K562 (cell line): ENCODE results near the gene UTP20. TPM values are rescaled to one million over a fixed set of nuclear protein-coding genes. Genes with fewer than 3 reads are reported as not detected.

ENCODE experiments used
- ATF3 ChIP-seq, 2 experiments: fragments of 450-650 bp in 1 of 2; sonication (generic) in 1 of 2; formaldehyde crosslinking in 1 of 2; IDR thresholded peaks in 1 of 2; conservative IDR thresholded peaks in 1 of 2; 2 replicates each; pipeline versions ENCODE4 v1.6.1 to v1.8.1; 2016 to 2023; ENCODE audit warnings: mild to moderate bottlenecking in 2 of 2, moderate library complexity in 2 of 2, inconsistent platforms in 1 of 2, missing genetic modification reagents in 1 of 2
- CCNT2 ChIP-seq: IDR thresholded peaks from 2 replicates; pipeline ENCODE4 v1.6.1; 2011; ENCODE audit warnings: borderline replicate concordance, low read depth, mild to moderate bottlenecking, moderate library complexity, mixed read lengths, low read length; ENCODE audit not compliant: insufficient read length; ENCODE audit errors: extremely low read depth
- E2F8 ChIP-seq: fragments of 450-650 bp; IDR thresholded peaks from 2 replicates; pipeline ENCODE4 v1.7.1; 2018; ENCODE audit warnings: mild to moderate bottlenecking, low read depth; ENCODE audit not compliant: partially characterized antibody
- HCFC1 ChIP-seq: IDR thresholded peaks from 2 replicates; pipeline ENCODE4 v1.6.1; 2012; ENCODE audit warnings: low read depth, low read length, improper control_type of control experiment
- HDAC2 ChIP-seq: fragments of 450-650 bp; IDR thresholded peaks from 2 replicates; pipeline ENCODE4 v1.6.1; 2016; ENCODE audit warnings: mild to moderate bottlenecking
- MAFF ChIP-seq: IDR thresholded peaks from 2 replicates; pipeline ENCODE4 v1.6.1; 2012; ENCODE audit warnings: low read length, improper control_type of control experiment
- MBD2 ChIP-seq: sonication (generic); IDR thresholded peaks from 2 replicates; pipeline ENCODE4 v1.6.1; 2016; ENCODE audit warnings: low read depth, borderline replicate concordance
- MTF1 ChIP-seq: fragments of 250-450 bp; sonication (Bioruptor Pico); IDR thresholded peaks from 2 replicates; pipeline ENCODE4 v1.9.0; 2021; ENCODE audit warnings: moderate library complexity, mild to moderate bottlenecking, inconsistent platforms, borderline replicate concordance
- NFRKB ChIP-seq: fragments of 450-650 bp; IDR thresholded peaks from 2 replicates; pipeline ENCODE4 v1.6.1; 2016; ENCODE audit warnings: low read depth
- NR1H2 ChIP-seq: sonication (generic); formaldehyde crosslinking; IDR thresholded peaks from 2 replicates; pipeline ENCODE4 v1.4.0; 2020; ENCODE audit warnings: mild to moderate bottlenecking, missing genetic modification reagents
- NR2C1 ChIP-seq, 2 experiments: fragments of 450-650 bp; IDR thresholded peaks; 2 replicates each; pipeline ENCODE4 v1.6.1; 2017; ENCODE audit warnings: mild to moderate bottlenecking in 2 of 2, antibody characterized with exemption in 1 of 2, inconsistent platforms in 1 of 2, missing compliant biosample characterization in 1 of 2, missing genetic modification characterization in 1 of 2
- PHF20 ChIP-seq: fragments of 450-650 bp; IDR thresholded peaks from 2 replicates; pipeline ENCODE4 v1.6.1; 2018; ENCODE audit not compliant: partially characterized antibody
- PRPF4 ChIP-seq: fragments of 200-400 bp; formaldehyde crosslinking; IDR thresholded peaks from one replicate; pipeline ENCODE4 v1.6.1; 2017; ENCODE audit warnings: low read length, low read depth, mild to moderate bottlenecking; ENCODE audit not compliant: insufficient read depth, poor library complexity, severe bottlenecking
- SETDB1 ChIP-seq: IDR thresholded peaks from one replicate; pipeline ENCODE4 v1.6.1; 2012; ENCODE audit warnings: low read length, control low read depth, inconsistent platforms
- SMARCA4 ChIP-seq: fragments of 450-650 bp; IDR thresholded peaks from 2 replicates; pipeline ENCODE4 v1.6.1; 2016
- ZBTB1 ChIP-seq: sonication (generic); formaldehyde crosslinking; IDR thresholded peaks from 2 replicates; pipeline ENCODE4 v1.8.1; 2023; ENCODE audit warnings: missing genetic modification reagents, low read depth, mild to moderate bottlenecking, borderline replicate concordance
- ZNF175 ChIP-seq: fragments of 200-800 bp; sonication (Bioruptor generic); IDR thresholded peaks from 2 replicates; pipeline ENCODE4 v1.6.1; 2016; ENCODE audit warnings: low read depth, mild to moderate bottlenecking, missing genetic modification characterization, missing compliant biosample characterization
- ZNF764 ChIP-seq: fragments of 250-450 bp; sonication (Bioruptor Pico); IDR thresholded peaks from 2 replicates; pipeline ENCODE4 v1.4.0; 2020; ENCODE audit warnings: low read depth, mild to moderate bottlenecking, moderate library complexity
- ZNF77 ChIP-seq: fragments of 250-450 bp; sonication (Bioruptor Pico); IDR thresholded peaks from 2 replicates; pipeline ENCODE4 v1.5.0; 2020
- ZZZ3 ChIP-seq: fragments of 450-650 bp; IDR thresholded peaks from 2 replicates; pipeline ENCODE4 v1.6.1; 2016; ENCODE audit warnings: antibody characterized with exemption, mild to moderate bottlenecking, moderate library complexity
- polyA plus RNA-seq, 8 experiments: library from polyadenylated mRNA; depleted of rRNA in 4 of 8; stranded (reverse) in 5 of 8; unstranded in 3 of 8; fragments of >200 nt; fragmentation: Nextera tagmentation in 2 of 8; fragmentation: Illumina TruSeq in 1 of 8; extraction: Ambion mirVana in 2 of 8; extraction: Trizol in 1 of 8; gene quantifications; 2 replicates each; pipeline versions ENCODE4 v1.2.1 to v1.2.3, GENCODE V29; 2011 to 2014; ENCODE audit warnings: inconsistent platforms in 1 of 8, missing spikeins in 1 of 8
- total RNA-seq, 7 experiments: library from RNA; depleted of rRNA in 6 of 7; stranded (reverse); fragments of >200 nt in 6 of 7; fragmentation: Illumina TruSeq in 2 of 7; extraction: Trizol in 2 of 7; gene quantifications; 2 replicates each; pipeline versions ENCODE4 v1.2.1 to v1.2.3, GENCODE V29; 2011 to 2021; ENCODE audit warnings: low replicate concordance in 1 of 7
- TF ChIP-seq, protein P1 (sequence below): sonication (generic); formaldehyde crosslinking; IDR thresholded peaks from 2 replicates; pipeline ENCODE4 v1.9.0; 2022; ENCODE audit warnings: mild to moderate bottlenecking, missing genetic modification reagents
- TF ChIP-seq, protein P2 (sequence below): fragments of 450-650 bp; formaldehyde crosslinking; conservative IDR thresholded peaks from 2 replicates; pipeline ENCODE4 v1.4.0; 2022; ENCODE audit warnings: mild to moderate bottlenecking, missing genetic modification characterization

The UTP20 gene
- total and polyA plus RNA-seq, 9 of the 15 experiments (the other 6 are each of a cell fraction or from before 2014, with no cell fraction given), result 4.3 to 41.3 (median 20.7) TPM

DNA sequence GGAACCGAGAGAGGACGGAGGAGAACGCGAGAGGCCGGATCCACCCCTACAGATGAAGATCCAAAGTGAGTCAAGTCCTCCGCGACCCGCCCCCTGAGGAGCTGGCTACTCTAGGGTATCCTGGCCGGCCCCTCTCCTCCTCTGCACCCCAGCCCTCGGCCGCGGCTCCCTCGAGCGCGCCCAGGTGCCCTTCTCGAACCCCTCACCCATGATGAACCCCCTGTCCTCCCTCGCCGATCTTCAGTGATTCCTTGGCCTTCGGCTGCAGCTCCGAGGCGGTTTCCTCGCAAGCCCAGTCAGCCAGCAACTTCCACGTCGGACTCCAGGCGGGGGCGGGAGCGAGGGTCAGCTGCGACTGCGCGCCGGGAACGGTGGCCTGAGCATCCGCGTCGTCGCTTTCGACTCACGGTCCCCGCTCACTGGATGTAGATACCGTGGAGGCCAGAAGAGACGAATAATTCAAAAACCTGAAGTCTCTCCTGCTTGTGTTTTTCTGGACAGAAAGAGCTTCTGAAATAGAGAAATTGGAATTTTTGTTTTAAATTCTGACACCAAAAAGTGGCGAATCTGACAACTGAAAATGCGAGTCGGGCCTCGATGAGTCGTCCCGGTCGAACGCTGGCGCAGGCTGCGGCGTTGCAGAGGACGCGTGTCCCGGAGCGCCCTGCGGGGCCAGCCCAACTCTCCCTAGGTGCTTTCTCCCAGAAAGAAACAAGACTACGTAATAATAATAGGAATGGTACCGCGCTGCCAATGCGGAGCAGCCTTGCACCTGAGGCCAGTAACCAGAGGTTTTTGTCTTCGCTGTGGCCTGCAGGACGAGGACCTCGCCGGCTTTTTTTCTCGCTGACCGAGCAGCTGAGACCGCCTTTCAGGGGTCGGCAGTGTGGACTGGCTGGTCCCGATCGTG, 127.8 kb downstream of the UTP20 start, which contains the start of gene ARL1 (continued):
- TF ChIP-seq HDAC2 (peak; percentile 43; the same call in 1 of the 2 replicates), MTF1 (CRISPR knock-in tag) (no peak), PHF20 (peak; percentile 59), ZNF764 (CRISPR knock-in tag) (no peak), ZNF175 (0 out of 2 replicates have a peak, but pooled peaks have one; percentile 41), ZZZ3 (peak; percentile 74; the same call in 1 of the 2 replicates), ATF3 (IDR thresholded peaks at IDR 0.05) (peak; percentile 82), ATF3 (CRISPR knock-in tag; conservative IDR thresholded peaks at IDR 0.05) (no peak; the same call in 1 of the 2 replicates), MBD2 (peak; percentile 27), CCNT2 (no peak), HCFC1 (peak; percentile 79), E2F8 (peak; percentile 57), PRPF4 (no peak), NFRKB (peak; percentile 73; the same call in 1 of the 2 replicates), SMARCA4 (peak; percentile 35), ZNF77 (CRISPR knock-in tag) (no peak), SETDB1 (no peak), NR1H2 (no peak), MAFF (no peak), NR2C1 (IDR thresholded peaks at IDR 0.05) (peak; percentile 68), NR2C1 (tag; IDR thresholded peaks at IDR 0.05) (peak; percentile 80), ZBTB1 (CRISPR knock-in tag) (no peak)
- TF ChIP-seq, protein P1, sequence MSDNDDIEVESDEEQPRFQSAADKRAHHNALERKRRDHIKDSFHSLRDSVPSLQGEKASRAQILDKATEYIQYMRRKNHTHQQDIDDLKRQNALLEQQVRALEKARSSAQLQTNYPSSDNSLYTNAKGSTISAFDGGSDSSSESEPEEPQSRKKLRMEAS (CRISPR knock-in tag), result peak; percentile 62; the same call in 1 of the 2 replicates
- TF ChIP-seq, protein P2, sequence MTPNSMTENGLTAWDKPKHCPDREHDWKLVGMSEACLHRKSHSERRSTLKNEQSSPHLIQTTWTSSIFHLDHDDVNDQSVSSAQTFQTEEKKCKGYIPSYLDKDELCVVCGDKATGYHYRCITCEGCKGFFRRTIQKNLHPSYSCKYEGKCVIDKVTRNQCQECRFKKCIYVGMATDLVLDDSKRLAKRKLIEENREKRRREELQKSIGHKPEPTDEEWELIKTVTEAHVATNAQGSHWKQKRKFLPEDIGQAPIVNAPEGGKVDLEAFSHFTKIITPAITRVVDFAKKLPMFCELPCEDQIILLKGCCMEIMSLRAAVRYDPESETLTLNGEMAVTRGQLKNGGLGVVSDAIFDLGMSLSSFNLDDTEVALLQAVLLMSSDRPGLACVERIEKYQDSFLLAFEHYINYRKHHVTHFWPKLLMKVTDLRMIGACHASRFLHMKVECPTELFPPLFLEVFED (CRISPR knock-in tag), result no peak; the same call in 1 of the 2 replicates
